Keratinocyte (primary cell): ENCODE results near the gene DENND5A. TPM values are rescaled to one million over a fixed set of nuclear protein-coding genes. Genes with fewer than 3 reads are reported as not detected.

Experiments used
- DNase-seq: peaks from one replicate; pipeline ENCODE4 v3.0.0-alpha.2; 2011; ENCODE audit warnings: low read depth, missing footprints, low spot score
- FAIRE-seq: peaks from 2 replicates; lab custom pipeline; 2011; peaks lifted over from hg19 to GRCh38; lab: Jason Lieb, UNC
- H2AFZ ChIP-seq: 2 replicates; pipeline ENCODE4 v1.6.0; 2012; ENCODE audit warnings: low read length, control low read depth, inconsistent platforms; ENCODE audit not compliant: control insufficient read depth
- H3K27ac ChIP-seq: 2 replicates; pipeline ENCODE4 v1.5.1; 2011; ENCODE audit warnings: low read length; ENCODE audit not compliant: control insufficient read depth, insufficient read depth
- H3K27me3 ChIP-seq: 3 replicates; pipeline ENCODE4 v1.6.0; 2011; ENCODE audit warnings: low read length; ENCODE audit not compliant: control insufficient read depth, insufficient read depth; ENCODE audit errors: extremely low read depth
- H3K36me3 ChIP-seq, 2 experiments: 2 replicates in 1 of 2; 3 replicates in 1 of 2; pipeline ENCODE4 v1.5.1; 2011; ENCODE audit warnings: low read length in 2 of 2, mild to moderate bottlenecking in 1 of 2; ENCODE audit not compliant: control insufficient read depth in 2 of 2, insufficient read depth in 2 of 2; ENCODE audit errors: extremely low read depth in 1 of 2
- H3K4me1 ChIP-seq: 3 replicates; pipeline ENCODE4 v1.5.1; 2011; ENCODE audit warnings: low read length; ENCODE audit not compliant: control insufficient read depth, insufficient read depth; ENCODE audit errors: extremely low read depth
- H3K4me2 ChIP-seq: 3 replicates; pipeline ENCODE4 v1.6.0; 2011; ENCODE audit warnings: low read depth, low read length; ENCODE audit not compliant: control insufficient read depth, insufficient read depth; ENCODE audit errors: extremely low read depth
- H3K4me3 ChIP-seq, 3 experiments: fragments of 200-600 bp in 1 of 3; sonication (generic) in 1 of 3; 2 replicates in 2 of 3; 3 replicates in 1 of 3; pipeline ENCODE4 v1.5.1; 2011 to 2016; ENCODE audit warnings: low read length in 3 of 3, mild to moderate bottlenecking in 3 of 3, control low read depth in 2 of 3, inconsistent platforms in 1 of 3, low read depth in 1 of 3, mixed read lengths in 1 of 3, mixed run types in 1 of 3, moderate library complexity in 1 of 3; ENCODE audit not compliant: control insufficient read depth in 2 of 3, insufficient read depth in 2 of 3; ENCODE audit errors: extremely low read depth in 1 of 3
- H3K79me2 ChIP-seq: 2 replicates; pipeline ENCODE4 v1.6.0; 2012; ENCODE audit warnings: low read length; ENCODE audit not compliant: control insufficient read depth, insufficient read depth
- H3K9ac ChIP-seq: 3 replicates; pipeline ENCODE4 v1.6.0; 2011; ENCODE audit warnings: low read length; ENCODE audit not compliant: control insufficient read depth, insufficient read depth; ENCODE audit errors: extremely low read depth
- H3K9me1 ChIP-seq: 3 replicates; pipeline ENCODE4 v1.6.0; 2011; ENCODE audit warnings: low read length; ENCODE audit not compliant: control insufficient read depth, insufficient read depth; ENCODE audit errors: extremely low read depth
- H3K9me3 ChIP-seq: 2 replicates; pipeline ENCODE4 v1.5.1; 2012; ENCODE audit warnings: low read depth, low read length; ENCODE audit not compliant: control insufficient read depth
- H4K20me1 ChIP-seq: 3 replicates; pipeline ENCODE4 v1.6.0; 2011; ENCODE audit warnings: low read length; ENCODE audit not compliant: control insufficient read depth, insufficient read depth; ENCODE audit errors: extremely low read depth
- EZH2 ChIP-seq: IDR thresholded peaks from one replicate; pipeline ENCODE4 v1.6.1; 2012; ENCODE audit warnings: inconsistent platforms, mild to moderate bottlenecking, low read length, moderate library complexity
- dilution Hi-C: fragments of 300-500 bp; cut with MboI; formaldehyde crosslinking; loops from one replicate; pipeline ENCODE4 v1.7.0; 2020; ENCODE audit warnings: low sequenced_read_pairs; ENCODE audit not compliant: extremely low pct_ligation_motif_present
- polyA plus RNA-seq, 5 experiments: library from polyadenylated mRNA; depleted of rRNA in 3 of 5; stranded (reverse) in 3 of 5; stranded (forward) in 1 of 5; unstranded in 1 of 5; fragments of >200 nt; gene quantifications; 1 replicate in 1 of 5; 2 replicates in 3 of 5; 3 replicates in 1 of 5; pipeline versions ENCODE4 v1.2.1 to v1.2.3, GENCODE V29; 2011 to 2012; ENCODE audit warnings: missing spikeins in 2 of 5, low read depth in 1 of 5, low replicate concordance in 1 of 5
- TF ChIP-seq, protein P1 (sequence below), 3 experiments: IDR thresholded peaks in 1 of 3; conservative IDR thresholded peaks in 1 of 3; optimal IDR thresholded peaks in 1 of 3; 2 replicates in 2 of 3; 3 replicates in 1 of 3; pipeline versions ENCODE3 to v1.5.1; 2011; ENCODE audit warnings: low read length in 3 of 3, mild to moderate bottlenecking in 3 of 3, moderate library complexity in 2 of 3, control low read depth in 1 of 3, inconsistent platforms in 1 of 3; ENCODE audit not compliant: insufficient read depth in 2 of 3; ENCODE audit errors: extremely low read depth in 1 of 3

Gene DENND5A
- polyA plus RNA-seq, 1 donor (not counting 4 experiments of a cell fraction or from before 2014, with no cell fraction given) = 49.1 TPM

DNA sequence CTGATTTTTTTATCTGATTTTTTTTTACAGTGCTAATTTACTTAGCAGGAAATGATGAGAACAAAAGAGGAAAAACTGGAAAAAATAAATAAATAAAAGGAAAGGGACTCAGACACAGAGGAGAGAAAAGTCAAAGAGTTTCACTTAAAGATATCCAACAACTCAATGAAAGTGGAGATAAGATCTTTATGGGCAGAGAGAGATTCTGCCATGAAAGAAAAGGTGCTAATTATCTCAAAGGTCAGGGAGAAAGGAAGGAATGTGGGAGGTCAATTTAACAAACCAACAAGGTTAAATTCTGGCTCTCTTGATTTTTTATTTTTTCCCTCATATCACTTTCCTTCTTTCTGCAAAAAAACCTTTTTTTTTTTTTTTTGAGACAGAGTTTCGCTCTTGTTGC, 86.0 kb downstream of the DENND5A start:
- H3K36me3 ChIP-seq = peaks cover 9 to 11% of the 10 kb centered on the region in 2 experiments
- no peak overlapping the region for H3K27ac ChIP-seq
- H3K9me3 ChIP-seq = no peaks in the 10 kb centered on the region
- no peak overlapping the region for H3K9ac ChIP-seq
- FAIRE-seq = no peak
- no peak overlapping the region for H3K4me2 ChIP-seq
- dilution Hi-C loops = no loop called here
- H3K4me1 ChIP-seq = no peaks in the 10 kb centered on the region
- no peaks in the 10 kb centered on the region for H4K20me1 ChIP-seq
- no peaks in the 10 kb centered on the region for H3K9me1 ChIP-seq
- TF ChIP-seq, protein P1, sequence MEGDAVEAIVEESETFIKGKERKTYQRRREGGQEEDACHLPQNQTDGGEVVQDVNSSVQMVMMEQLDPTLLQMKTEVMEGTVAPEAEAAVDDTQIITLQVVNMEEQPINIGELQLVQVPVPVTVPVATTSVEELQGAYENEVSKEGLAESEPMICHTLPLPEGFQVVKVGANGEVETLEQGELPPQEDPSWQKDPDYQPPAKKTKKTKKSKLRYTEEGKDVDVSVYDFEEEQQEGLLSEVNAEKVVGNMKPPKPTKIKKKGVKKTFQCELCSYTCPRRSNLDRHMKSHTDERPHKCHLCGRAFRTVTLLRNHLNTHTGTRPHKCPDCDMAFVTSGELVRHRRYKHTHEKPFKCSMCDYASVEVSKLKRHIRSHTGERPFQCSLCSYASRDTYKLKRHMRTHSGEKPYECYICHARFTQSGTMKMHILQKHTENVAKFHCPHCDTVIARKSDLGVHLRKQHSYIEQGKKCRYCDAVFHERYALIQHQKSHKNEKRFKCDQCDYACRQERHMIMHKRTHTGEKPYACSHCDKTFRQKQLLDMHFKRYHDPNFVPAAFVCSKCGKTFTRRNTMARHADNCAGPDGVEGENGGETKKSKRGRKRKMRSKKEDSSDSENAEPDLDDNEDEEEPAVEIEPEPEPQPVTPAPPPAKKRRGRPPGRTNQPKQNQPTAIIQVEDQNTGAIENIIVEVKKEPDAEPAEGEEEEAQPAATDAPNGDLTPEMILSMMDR (optimal IDR thresholded peaks at IDR 0.05 in 1 of 3, IDR thresholded peaks at IDR 0.05 in 1 of 3, conservative IDR thresholded peaks at IDR 0.05 in 1 of 3; ENCODE audit: extremely low read depth in 1 of 3, insufficient read depth in 2 of 3, low read length in 3 of 3) = no peak
- TF ChIP-seq EZH2 = no peak
- no peaks in the 10 kb centered on the region for H3K79me2 ChIP-seq
- H3K4me3 ChIP-seq = no peak overlapping the region
- H3K27me3 ChIP-seq = no peaks in the 10 kb centered on the region
- DNase-seq = no peak
- H2AFZ ChIP-seq = no peak overlapping the region

DNA sequence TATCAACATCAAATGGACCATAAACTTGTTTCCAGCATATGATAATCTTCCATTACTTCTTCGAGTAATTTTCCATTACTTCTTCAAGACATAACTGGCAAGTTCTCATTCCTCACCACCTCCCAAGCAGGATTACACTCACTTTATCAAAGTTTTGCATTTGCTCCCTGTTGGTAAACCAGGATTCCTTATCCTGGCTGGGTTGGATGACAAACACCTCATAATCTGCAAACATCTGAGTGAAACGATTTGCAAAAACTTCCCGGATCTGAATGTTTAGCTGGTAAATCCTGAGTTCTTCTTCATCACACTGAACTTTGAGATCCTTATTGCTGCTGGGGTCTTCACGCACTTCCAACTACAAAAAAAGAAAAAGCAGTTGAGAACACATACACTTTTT, 86.4 kb downstream of the DENND5A start:
- no peak overlapping the region for H3K4me2 ChIP-seq
- H3K9ac ChIP-seq = no peak overlapping the region
- no peaks in the 10 kb centered on the region for H3K79me2 ChIP-seq
- dilution Hi-C loops = no loop called here
- no peak overlapping the region for H3K27ac ChIP-seq
- H3K36me3 ChIP-seq = peaks cover 9 to 11% of the 10 kb centered on the region in 2 experiments
- no peaks in the 10 kb centered on the region for H4K20me1 ChIP-seq
- no peak overlapping the region for H3K4me3 ChIP-seq
- H3K9me1 ChIP-seq = no peaks in the 10 kb centered on the region
- TF ChIP-seq, protein P1 (optimal IDR thresholded peaks at IDR 0.05 in 1 of 3, IDR thresholded peaks at IDR 0.05 in 1 of 3, conservative IDR thresholded peaks at IDR 0.05 in 1 of 3; ENCODE audit: extremely low read depth in 1 of 3, insufficient read depth in 2 of 3, low read length in 3 of 3) = no peak
- no peak for TF ChIP-seq EZH2
- no peaks in the 10 kb centered on the region for H3K27me3 ChIP-seq
- H3K9me3 ChIP-seq = no peaks in the 10 kb centered on the region
- no peaks in the 10 kb centered on the region for H3K4me1 ChIP-seq
- FAIRE-seq = no peak
- DNase-seq = no peak
- no peak overlapping the region for H2AFZ ChIP-seq
